GM21367 (cell line): ENCODE measurements around the gene SLC43A2.

Source experiments
- ATAC-seq: cut with Tn5 transposase; IDR thresholded peaks from one replicate; pipeline ENCODE4 v1.9.1; 2021; ENCODE audit not compliant: unreplicated experiment

The SLC43A2 gene

GRCh38 chr17:1643999-1644492 lies 15.4 kb upstream of the SLC43A2 start:
- no peak for ATAC-seq

DNA sequence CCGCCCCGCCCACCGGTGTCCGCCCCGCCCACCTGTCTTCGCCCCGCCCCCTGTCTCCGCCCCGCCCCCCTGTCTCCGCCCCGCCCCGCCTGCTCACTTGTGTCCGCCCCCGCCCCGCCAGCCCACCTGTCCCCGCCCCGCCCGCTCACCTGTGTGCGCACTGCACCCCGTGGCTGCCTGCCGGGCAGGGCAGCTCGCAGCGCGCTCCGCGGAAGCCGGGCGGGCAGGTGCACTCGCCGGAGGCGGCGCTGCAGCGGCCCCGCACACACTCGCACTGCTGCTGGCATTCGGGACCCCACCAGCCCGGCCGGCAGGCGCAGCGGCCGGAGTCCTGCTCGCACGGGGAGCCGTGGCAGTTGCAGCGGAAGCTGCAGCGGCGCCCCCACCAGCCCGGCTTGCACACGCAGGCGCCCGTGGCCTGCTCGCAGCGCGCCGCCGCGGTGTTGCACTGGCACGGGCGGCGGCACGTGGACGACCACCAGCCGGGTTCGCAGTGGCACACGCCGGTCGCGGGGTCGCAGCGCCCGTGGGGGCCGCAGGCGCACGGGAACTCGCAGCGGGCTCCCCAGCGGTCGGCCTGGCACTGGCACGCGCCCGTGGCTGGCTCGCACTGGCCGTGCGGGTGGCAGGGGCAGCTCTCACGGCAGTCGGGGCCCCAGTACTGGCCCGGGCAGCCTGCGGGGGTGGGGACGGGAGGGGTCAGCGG lies 14.8 kb upstream of the SLC43A2 start:
- no peak for ATAC-seq

GRCh38 chr17:1641065-1641403 lies 12.4 kb upstream of the SLC43A2 start:
- no peak for ATAC-seq

DNA sequence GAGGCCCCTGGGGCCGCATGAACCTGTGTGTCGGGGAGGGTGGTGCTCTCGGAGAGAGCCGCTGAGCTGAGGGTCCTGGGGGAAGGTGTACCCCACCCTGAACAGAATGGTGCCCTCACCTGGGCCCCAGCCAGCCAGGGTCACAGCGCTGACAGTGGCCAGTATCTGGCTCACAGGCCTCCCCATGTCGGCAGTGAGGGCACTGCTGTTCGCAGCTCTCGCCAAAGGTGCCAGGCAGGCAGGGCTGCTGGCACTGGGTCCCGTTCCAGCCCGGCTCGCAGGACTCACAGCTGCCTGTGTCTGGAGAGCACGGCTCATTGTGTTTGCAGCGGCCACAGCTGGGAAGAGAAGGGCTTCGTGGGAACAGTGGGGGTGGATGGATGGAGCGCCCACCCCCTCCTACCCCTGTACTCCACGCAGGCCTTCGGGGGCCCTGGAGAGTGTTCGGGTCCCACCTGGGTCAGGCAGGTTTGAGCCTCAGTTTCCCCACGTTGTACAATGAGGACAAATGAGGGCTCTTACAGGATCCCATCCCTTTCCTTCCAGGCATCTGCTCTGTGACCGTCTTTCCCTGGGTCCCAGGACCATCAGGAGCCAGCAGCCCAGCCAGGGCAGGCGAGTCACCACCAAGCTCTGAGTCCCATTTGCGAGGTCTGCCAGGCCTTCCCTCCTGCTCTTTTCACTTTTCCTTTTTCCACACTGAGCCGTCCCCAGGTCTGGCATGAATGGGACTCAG lies 11.9 kb upstream of the SLC43A2 start:
- ATAC-seq: no peak

GRCh38 chr17:1639549-1640180 lies 11.0 kb upstream of the SLC43A2 start:
- ATAC-seq: no peak

GRCh38 chr17:1638624-1639300 lies 10.1 kb upstream of the SLC43A2 start:
- ATAC-seq: no peak

DNA sequence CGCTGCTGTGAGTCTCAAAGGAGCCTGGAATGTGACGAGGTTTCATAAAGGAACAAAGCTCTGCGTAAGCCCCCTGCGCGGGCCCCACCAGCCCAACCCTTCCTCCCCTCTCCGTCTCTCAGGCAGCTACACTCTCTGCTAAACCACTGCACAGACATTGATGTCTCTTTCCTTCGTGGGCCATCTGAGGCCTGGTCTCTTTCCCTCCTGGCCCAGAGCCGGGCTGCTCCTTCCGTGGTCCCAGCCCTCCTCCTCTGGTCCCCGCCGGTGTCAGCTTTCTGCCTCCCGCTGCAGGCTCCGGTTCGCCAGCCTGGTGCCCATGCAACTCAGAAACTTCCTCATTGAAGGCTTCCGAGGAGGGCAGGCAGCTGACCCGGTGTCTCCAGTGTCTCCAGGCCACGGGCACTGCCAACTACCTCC lies 9.5 kb upstream of the SLC43A2 start:
- ATAC-seq: no peak

- ATAC-seq: no peak
Observed at GRCh38 chr17:1636732-1637285, 8.2 kb upstream of the SLC43A2 start.

- no peak for ATAC-seq
Observed at GRCh38 chr17:1635675-1636465, 7.2 kb upstream of the SLC43A2 start.

GRCh38 chr17:1634841-1635650 lies 6.4 kb upstream of the SLC43A2 start:
- no peak for ATAC-seq

GRCh38 chr17:1630662-1631061 lies 2.0 kb upstream of the SLC43A2 start:
- no peak for ATAC-seq

- no peak for ATAC-seq
Observed at GRCh38 chr17:1629504-1630310, 1.1 kb upstream of the SLC43A2 start.

DNA sequence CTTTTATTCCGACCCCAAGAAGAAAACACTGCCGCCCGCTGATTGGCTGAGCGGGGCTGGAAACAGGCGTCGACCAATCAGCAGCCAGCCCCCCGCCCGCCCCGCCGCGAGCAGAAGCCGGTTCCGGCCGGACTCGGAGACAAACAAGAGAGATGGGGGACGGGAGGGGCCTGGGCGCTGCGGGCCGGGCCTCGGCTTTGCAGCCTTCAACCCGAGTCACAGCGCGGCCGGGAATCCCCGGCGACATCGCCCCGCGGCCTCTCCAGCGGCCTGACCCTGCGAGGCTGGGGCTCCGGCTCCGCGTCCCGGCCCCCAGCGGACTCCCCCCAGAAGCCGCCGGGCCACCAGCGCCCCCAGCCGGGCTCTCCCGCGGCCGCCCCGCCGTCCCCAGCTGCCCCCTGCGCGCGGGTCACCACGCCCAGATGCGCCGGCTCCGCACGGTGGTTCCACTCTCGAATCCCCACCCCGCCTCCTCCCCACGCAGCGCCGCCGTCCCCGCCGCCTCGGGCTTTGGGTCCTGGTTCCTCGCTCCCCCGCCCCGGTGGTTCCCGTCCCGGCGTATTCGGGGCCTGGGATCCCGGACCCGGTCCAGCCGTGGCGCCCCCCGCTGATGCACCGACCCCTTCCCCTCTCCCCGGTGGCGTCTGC lies 346 bp upstream of the SLC43A2 start:
- ATAC-seq: peak; percentile 34

GRCh38 chr17:1627182-1627981 lies 1.3 kb downstream of the SLC43A2 start:
- no peak for ATAC-seq

DNA sequence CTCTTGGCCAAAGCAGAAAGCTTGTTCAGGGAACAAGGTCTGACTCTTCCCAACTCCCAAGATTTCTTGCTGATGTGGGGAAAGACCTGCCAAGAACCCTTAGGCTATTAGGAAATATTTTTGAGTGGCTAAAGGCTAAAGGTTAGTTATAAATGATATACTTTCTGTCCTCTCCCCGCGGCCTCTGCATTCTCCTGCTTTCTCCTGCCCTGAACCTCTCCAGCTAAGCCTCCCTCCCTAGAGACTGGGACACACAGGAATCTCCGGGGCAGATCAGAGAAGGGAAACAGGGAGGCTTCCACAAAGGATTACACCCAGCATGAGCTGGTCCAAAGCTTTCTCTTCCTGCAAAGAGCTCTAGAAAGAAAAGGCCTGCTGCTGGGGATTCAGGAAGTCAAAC lies 2.3 kb downstream of the SLC43A2 start:
- no peak for ATAC-seq

DNA sequence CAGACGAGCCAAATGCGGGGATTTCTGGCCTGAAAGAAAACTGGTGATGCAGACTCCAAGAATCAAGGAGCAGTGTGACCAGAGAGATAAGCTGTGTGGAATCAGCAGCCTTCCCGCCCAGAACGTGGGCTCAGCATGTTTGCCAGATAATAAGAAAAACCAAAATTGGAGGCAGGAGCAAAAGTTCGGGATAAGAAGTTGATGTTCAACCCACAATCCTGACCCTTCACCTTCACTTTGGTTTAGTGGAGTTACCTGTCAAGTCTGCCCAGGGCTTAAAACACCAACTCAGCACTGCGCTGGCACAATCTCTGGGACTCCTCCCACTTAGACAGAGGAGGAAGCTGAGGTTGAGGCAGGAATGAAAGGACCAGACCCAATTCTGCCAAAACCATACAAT lies 3.1 kb downstream of the SLC43A2 start:
- no peak for ATAC-seq

DNA sequence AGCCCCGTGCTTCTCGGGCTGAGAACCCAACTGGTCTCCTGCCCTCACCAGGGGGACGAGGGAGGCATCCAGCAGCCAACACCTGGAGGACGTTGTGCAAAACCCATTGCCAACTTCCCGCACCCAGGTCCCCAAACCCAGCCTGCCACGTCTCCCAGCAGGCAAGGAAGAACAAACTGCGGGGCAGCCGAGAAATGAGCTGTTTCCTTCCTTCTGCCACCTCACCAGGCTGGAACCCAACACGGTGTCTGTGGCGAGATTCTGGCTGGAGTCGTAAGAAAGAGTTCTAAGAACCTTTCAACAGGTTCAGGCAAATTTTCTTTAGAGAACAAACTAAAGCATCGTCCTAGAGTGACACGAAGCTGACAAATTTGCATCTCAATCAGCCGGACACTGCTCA lies 3.6 kb downstream of the SLC43A2 start:
- no peak for ATAC-seq
